GM19455 (cell line): ENCODE data around the gene NFIC.

Source experiments
- ATAC-seq: cut with Tn5 transposase; IDR thresholded peaks from one replicate; pipeline ENCODE4 v1.9.1; 2021; ENCODE audit not compliant: unreplicated experiment

NFIC gene

GRCh38 chr19:3358689-3359014 is 7.7 kb upstream of the NFIC start:
- no peak for ATAC-seq

- no peak for ATAC-seq
These were observed 7.1 kb upstream of the NFIC start for GRCh38 chr19:3359015-3359918.

- ATAC-seq, result no peak
These were observed 6.4 kb upstream of the NFIC start for GRCh38 chr19:3359919-3360420.

DNA sequence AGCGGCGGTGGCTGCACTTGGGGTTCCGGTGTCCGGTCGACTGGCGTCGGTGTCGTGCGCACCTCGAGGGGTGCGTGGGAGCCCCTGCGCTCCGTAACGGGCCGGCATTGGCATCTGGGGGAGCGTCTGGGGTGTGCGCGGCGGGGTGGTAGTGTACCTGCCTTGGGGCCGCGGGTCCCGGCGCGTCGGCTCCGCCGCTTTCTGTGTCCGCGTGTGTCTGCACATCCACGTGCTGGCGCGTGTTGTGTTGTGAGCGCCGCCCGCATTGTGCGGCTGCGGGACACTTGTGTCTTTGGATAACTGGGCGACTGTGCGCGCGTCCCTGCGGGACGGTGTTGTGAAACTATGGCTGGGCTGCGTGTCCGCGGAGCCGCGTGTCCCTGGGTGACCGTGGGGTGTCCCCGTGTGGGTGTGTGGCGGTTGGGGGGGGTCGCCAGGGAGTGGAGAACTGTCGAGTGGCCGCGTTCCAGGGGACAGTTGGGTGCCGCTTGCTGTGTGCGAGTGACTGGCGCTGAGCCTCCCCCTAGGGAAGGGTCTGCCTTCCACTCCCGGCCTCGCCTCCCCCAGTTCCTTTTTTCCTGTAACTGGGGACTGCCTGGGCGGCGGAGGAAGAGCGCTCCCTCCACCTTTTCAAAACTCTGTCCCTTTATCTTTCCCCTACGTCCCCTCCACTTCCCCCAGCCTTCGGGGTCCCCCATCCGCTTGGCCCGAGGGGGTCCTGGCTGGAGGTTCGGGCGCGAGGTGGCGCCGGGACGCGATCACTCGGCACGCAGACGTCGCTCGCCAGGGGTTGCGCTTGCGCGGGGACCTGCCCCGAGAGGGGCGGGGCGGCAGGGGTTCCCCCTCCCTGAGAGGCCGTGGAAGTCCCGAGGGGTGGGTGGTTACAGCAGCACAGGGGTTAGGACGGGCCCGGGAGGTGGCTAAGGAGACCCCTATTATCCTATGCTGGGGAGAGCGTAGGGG is 5.7 kb upstream of the NFIC start:
- no peak for ATAC-seq

GRCh38 chr19:3361384-3362216 is 4.8 kb upstream of the NFIC start:
- ATAC-seq, result no peak

GRCh38 chr19:3362217-3362906 is 4.0 kb upstream of the NFIC start:
- no peak for ATAC-seq

DNA sequence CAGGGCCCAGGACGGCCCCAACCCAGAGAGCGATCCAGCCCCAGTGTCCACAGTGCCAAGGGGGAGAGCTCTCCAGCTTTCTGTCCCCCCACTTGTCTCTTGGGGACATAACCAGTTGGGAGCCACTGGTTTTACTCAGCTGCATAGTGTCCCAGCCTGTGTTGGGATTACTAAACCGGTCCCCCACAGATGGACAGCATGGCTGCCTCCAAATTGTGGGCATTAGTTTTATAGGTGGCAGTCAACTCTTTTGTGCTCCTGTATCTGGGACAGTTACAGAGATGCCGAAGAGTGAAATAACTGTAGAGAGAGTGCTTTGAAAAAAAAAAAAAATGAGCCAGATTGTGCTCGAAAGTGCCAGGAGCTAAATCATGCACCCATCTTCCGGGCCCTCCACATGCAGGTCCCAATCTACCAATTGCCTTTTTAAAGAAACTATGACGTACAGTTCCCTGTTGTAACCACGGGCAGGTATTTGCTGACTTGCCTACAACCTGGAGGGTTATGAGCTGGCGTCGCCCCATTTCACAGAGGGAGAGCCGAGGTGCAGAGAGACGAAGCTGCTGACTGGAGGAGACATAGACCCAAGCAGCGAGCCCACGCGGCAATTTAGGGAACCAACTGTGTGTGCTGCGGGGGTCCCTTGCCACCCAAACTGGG is 2.4 kb upstream of the NFIC start:
- no peak for ATAC-seq

GRCh38 chr19:3364501-3364858 is 1.9 kb upstream of the NFIC start:
- no peak for ATAC-seq

GRCh38 chr19:3365093-3365835 is 1.1 kb upstream of the NFIC start:
- ATAC-seq, result no peak

DNA sequence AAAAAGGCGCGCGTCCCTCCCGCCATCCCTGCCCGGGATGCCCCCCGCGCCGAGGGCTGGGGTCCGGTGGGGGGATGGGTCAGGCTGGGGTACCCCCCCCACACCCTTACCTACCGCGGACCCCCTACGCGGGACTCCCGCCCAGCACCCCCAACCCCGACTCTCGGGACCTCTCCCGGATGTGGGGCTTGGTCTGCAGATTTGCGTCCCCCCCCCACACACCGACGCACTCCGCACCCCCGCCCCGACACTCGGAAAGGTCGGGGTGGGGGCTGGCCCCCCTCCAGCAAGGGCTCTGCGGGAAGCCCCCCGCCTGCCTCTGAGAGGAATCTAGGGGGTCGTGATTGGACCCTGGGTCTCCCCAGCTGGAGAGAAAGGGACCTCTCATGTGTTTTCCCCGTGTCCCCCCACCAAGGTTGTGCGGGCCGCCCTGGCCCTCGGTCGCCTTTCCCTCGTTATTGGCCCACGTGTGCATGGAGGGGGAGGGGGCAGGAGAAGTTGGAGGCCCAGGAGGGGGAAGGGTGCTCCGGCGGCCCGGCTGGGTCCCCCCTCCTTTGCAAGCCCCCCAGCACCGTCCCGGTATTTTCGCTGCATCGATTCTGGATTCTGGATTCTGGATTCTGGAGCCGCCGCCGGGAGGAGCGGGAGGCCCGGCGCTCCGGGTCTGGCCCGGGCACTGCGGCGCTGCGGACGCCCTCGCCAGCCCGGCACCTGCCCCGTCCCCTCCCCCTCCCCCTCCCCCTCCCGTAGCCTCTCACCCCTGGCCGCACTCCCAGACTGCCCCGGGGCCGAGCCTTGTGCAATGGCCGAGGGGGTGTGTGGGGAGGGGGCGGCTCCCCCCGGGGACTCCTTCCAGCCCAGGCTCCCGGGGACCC is 607 bp downstream of the NFIC start:
- ATAC-seq, result no peak

GRCh38 chr19:3367628-3368440 is 1.5 kb downstream of the NFIC start:
- no peak for ATAC-seq

DNA sequence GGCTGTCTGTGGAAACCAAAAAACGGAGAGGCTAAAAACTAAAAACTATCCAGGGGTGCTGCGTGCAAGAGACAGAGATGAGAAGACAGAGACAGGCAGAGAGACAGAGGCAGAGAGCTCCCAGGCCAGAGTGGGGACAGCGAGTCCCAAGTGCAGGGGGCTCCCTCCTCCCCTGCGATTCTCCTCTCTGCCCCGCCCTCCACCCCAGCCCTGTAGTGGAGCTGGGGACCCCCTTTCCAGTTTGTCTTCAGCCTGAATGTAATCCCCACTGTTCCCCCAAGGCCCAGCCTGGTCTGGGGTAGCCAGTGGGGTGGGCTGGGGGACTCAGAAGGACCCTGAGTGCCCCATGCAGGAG is 2.0 kb downstream of the NFIC start:
- no peak for ATAC-seq

DNA sequence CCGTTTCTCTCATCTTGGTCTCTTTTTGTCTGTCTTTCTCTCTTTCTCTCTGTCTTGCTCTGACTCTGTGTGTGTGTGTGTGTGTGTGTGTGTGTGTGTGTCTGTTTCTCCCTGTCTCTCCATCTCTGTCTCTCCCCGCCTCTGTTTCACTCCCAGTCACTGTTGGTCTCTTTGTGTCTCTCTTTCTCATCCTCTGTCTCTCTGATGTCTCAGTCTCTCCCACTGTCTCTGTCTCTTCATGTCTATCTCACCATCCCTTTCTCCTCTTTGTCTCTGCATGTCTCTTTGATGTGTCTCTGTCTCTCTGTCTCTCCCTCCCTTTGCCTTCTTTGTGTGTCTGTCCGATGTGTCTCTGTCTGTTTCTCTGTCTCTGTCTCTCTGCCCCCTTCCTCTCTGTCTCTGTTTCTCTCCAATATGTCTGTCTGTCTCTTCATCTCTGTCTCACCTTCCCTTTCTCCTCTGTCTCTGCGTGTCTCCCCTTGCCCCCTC is 2.5 kb downstream of the NFIC start:
- no peak for ATAC-seq

- no peak for ATAC-seq
These were observed 3.2 kb downstream of the NFIC start for GRCh38 chr19:3369337-3370213.

DNA sequence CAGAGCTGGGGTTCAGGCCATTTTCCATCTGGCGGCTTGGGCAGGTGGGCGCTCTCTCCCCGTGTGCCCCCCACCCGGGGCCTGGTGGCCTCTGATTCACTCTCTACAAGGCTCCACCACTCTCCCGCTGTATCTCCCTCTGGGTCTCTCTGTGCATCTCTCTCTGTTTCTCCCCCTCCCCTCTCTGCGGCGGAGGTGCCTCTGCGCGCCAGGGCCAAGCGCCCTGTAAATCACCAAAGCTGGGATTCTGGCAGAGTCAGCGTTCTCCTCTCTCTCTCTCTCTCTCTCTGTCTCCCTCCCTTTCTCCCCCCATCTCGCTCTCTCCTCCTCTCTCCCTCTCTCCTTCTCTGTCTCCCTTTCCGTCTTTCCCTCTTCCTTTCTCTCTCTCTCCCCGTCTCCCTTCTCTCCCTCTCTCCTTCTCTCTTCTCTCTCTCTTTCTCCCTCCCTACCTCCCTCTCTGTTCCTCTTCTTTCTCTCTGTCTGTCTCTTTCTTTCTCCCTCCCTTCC is 3.9 kb downstream of the NFIC start:
- ATAC-seq, result no peak
